SU-DHL-6 (cell line): Measurements from ENCODE around the gene RYR2.
"Not testable (repeated sequence)": the region's sequence is repeated elsewhere in the genome, so short reads cannot be mapped to it uniquely, and the experiment has no call there.

ENCODE experiments used
- H2AFZ ChIP-seq: fragments of 200-600 bp; sonication (generic); 2 replicates; pipeline ENCODE4 v1.6.1; 2014; ENCODE audit warnings: low read depth, mild to moderate bottlenecking, moderate library complexity, mixed read lengths, antibody characterized with exemption, low read length; ENCODE audit not compliant: severe bottlenecking
- H3F3A ChIP-seq: fragments of 200-600 bp; shearing (Covaris generic); 2 replicates; pipeline ENCODE4 v1.6.0; 2016; ENCODE audit warnings: antibody characterized with exemption, mild to moderate bottlenecking; ENCODE audit not compliant: insufficient read depth
- H3K27ac ChIP-seq: fragments of 200-600 bp; sonication (generic); 2 replicates; pipeline ENCODE4 v1.5.1; 2016; ENCODE audit warnings: low read depth, mild to moderate bottlenecking, low read length, moderate library complexity, mixed read lengths
- H3K27me3 ChIP-seq: fragments of 200-600 bp; sonication (generic), shearing (Covaris generic); 2 replicates; pipeline ENCODE4 v1.6.0; 2014; ENCODE audit warnings: mild to moderate bottlenecking, low read length
- H3K36me3 ChIP-seq: fragments of 200-600 bp; sonication (generic); 2 replicates; pipeline ENCODE4 v1.6.1; 2014; ENCODE audit warnings: mild to moderate bottlenecking, low read length, mixed read lengths
- H3K4me2 ChIP-seq: fragments of 300-600, 200-600 bp; shearing (Covaris generic), sonication (generic); 2 replicates; pipeline ENCODE4 v1.6.0; 2014; ENCODE audit warnings: low read length, low read depth, mild to moderate bottlenecking; ENCODE audit not compliant: poor library complexity, severe bottlenecking
- H3K4me3 ChIP-seq: fragments of 200-600 bp; sonication (generic); 2 replicates; pipeline ENCODE4 v1.5.1; 2014; ENCODE audit warnings: antibody characterized with exemption, low read length, mild to moderate bottlenecking, mixed read lengths; ENCODE audit not compliant: insufficient read depth, poor library complexity, severe bottlenecking
- H3K79me2 ChIP-seq: fragments of 200-600 bp; sonication (generic); 2 replicates; pipeline ENCODE4 v1.6.1; 2014; ENCODE audit warnings: mild to moderate bottlenecking, low read length, moderate library complexity; ENCODE audit not compliant: insufficient read depth
- H3K9ac ChIP-seq: fragments of 200-600 bp; sonication (generic); 2 replicates; pipeline ENCODE4 v1.7.0; 2014; ENCODE audit warnings: mild to moderate bottlenecking, low read length
- H3K9me2 ChIP-seq: fragments of 200-600 bp; sonication (generic); replicated peaks from 2 replicates; pipeline ENCODE4 v1.6.1; 2014; ENCODE audit warnings: low read length; ENCODE audit not compliant: insufficient read depth
- H3K9me3 ChIP-seq: fragments of 200-600 bp; sonication (generic); 2 replicates; pipeline ENCODE4 v1.6.1; 2014; ENCODE audit warnings: low read length, mixed read lengths; ENCODE audit not compliant: insufficient read depth
- H4K20me1 ChIP-seq: fragments of 200-600 bp; sonication (generic); 2 replicates; pipeline ENCODE4 v1.6.1; 2014; ENCODE audit warnings: low read depth, mild to moderate bottlenecking, antibody characterized with exemption, low read length, moderate library complexity, mixed read lengths
- EZH2phosphoT487 ChIP-seq: fragments of 200-600 bp; sonication (generic), shearing (Covaris generic); conservative IDR thresholded peaks from 2 replicates; pipeline ENCODE4 v1.6.1; 2018; ENCODE audit warnings: mild to moderate bottlenecking, antibody characterized with exemption, low read length, moderate library complexity, mixed read lengths
- TF ChIP-seq, protein P1 (sequence below): fragments of 200-600 bp; sonication (generic); IDR thresholded peaks from one replicate; pipeline ENCODE4 v1.5.1; 2017; ENCODE audit warnings: antibody characterized with exemption, mild to moderate bottlenecking, low read length, moderate library complexity; ENCODE audit not compliant: insufficient read depth, poor library complexity, severe bottlenecking

Gene RYR2

DNA sequence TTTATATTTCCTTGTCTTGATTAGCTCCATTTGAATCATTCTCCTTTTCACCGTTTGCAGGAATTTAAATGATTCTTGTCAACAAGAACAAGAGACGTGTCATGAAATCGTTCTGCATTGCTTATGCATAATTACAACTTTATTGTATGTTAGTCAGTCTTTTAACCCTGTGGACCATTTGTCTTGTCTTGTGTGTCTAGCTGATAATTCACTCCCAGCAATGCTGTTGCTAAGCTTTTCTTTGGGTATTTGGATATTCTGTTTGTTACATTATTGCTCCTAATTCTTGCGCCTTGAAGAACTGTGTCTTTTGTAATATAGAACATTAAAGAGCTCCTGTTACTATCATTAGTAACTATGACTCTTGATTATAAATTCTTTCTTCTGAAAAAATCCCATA, 311.9 kb downstream of the RYR2 start:
- H3K4me2 ChIP-seq, result no peak overlapping the region
- TF ChIP-seq, protein P1, sequence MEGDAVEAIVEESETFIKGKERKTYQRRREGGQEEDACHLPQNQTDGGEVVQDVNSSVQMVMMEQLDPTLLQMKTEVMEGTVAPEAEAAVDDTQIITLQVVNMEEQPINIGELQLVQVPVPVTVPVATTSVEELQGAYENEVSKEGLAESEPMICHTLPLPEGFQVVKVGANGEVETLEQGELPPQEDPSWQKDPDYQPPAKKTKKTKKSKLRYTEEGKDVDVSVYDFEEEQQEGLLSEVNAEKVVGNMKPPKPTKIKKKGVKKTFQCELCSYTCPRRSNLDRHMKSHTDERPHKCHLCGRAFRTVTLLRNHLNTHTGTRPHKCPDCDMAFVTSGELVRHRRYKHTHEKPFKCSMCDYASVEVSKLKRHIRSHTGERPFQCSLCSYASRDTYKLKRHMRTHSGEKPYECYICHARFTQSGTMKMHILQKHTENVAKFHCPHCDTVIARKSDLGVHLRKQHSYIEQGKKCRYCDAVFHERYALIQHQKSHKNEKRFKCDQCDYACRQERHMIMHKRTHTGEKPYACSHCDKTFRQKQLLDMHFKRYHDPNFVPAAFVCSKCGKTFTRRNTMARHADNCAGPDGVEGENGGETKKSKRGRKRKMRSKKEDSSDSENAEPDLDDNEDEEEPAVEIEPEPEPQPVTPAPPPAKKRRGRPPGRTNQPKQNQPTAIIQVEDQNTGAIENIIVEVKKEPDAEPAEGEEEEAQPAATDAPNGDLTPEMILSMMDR, result no peak
- no peak for TF ChIP-seq EZH2phosphoT487
- H3K9me3 ChIP-seq, result no peaks in the 10 kb centered on the region
- H4K20me1 ChIP-seq, result no peaks in the 10 kb centered on the region
- no peaks in the 10 kb centered on the region for H3K27me3 ChIP-seq
- H3K36me3 ChIP-seq, result no peaks in the 10 kb centered on the region
- H3K27ac ChIP-seq, result no peak overlapping the region
- no peak overlapping the region for H2AFZ ChIP-seq
- no peaks in the 10 kb centered on the region for H3F3A ChIP-seq
- H3K4me3 ChIP-seq, result no peak overlapping the region
- no peak overlapping the region for H3K9ac ChIP-seq
- no peaks in the 10 kb centered on the region for H3K79me2 ChIP-seq
- H3K9me2 ChIP-seq, result no peaks in the 10 kb centered on the region

- TF ChIP-seq EZH2phosphoT487, result no peak
- TF ChIP-seq, protein P1, result no peak
- no peak overlapping the region for H3K4me2 ChIP-seq
- no peaks in the 10 kb centered on the region for H3K27me3 ChIP-seq
- no peaks in the 10 kb centered on the region for H3K9me3 ChIP-seq
- H4K20me1 ChIP-seq, result no peaks in the 10 kb centered on the region
- H3K9ac ChIP-seq, result no peak overlapping the region
- no peaks in the 10 kb centered on the region for H3K36me3 ChIP-seq
- H3F3A ChIP-seq, result no peaks in the 10 kb centered on the region
- no peak overlapping the region for H2AFZ ChIP-seq
- H3K4me3 ChIP-seq, result no peak overlapping the region
- H3K79me2 ChIP-seq, result no peaks in the 10 kb centered on the region
- no peaks in the 10 kb centered on the region for H3K9me2 ChIP-seq
- H3K27ac ChIP-seq, result no peak overlapping the region
Measured at GRCh38 chr1:237355022-237355421, 313.0 kb downstream of the RYR2 start.

GRCh38 chr1:237358555-237358954, 316.6 kb downstream of the RYR2 start:
- Histone ChIP-seq H3K9ac (no peak overlapping the region), H3K79me2 (no peaks in the 10 kb centered on the region), H3K27me3 (no peaks in the 10 kb centered on the region), H3K9me3 (no peaks in the 10 kb centered on the region), H2AFZ (no peak overlapping the region), H3K4me3 (no peak overlapping the region), H3K27ac (no peak overlapping the region), H3F3A (no peaks in the 10 kb centered on the region), H3K4me2 (no peak overlapping the region), H4K20me1 (no peaks in the 10 kb centered on the region), H3K9me2 (no peaks in the 10 kb centered on the region), H3K36me3 (no peaks in the 10 kb centered on the region)
- TF ChIP-seq, protein P1, result no peak
- no peak for TF ChIP-seq EZH2phosphoT487

- Histone ChIP-seq H3K27ac (no peak overlapping the region), H3K9ac (no peak overlapping the region), H4K20me1 (no peaks in the 10 kb centered on the region), H3K4me3 (no peak overlapping the region), H3K36me3 (no peaks in the 10 kb centered on the region), H3K9me2 (no peaks in the 10 kb centered on the region), H3K27me3 (no peaks in the 10 kb centered on the region), H3F3A (no peaks in the 10 kb centered on the region), H2AFZ (no peak overlapping the region), H3K4me2 (no peak overlapping the region), H3K79me2 (no peaks in the 10 kb centered on the region), H3K9me3 (0 out of 2 replicates have a peak, but pooled peaks cover 3% of the 10 kb centered on the region)
- TF ChIP-seq EZH2phosphoT487, result no peak
- TF ChIP-seq, protein P1, result no peak
Measured at GRCh38 chr1:237367758-237368157, 325.8 kb downstream of the RYR2 start.

DNA sequence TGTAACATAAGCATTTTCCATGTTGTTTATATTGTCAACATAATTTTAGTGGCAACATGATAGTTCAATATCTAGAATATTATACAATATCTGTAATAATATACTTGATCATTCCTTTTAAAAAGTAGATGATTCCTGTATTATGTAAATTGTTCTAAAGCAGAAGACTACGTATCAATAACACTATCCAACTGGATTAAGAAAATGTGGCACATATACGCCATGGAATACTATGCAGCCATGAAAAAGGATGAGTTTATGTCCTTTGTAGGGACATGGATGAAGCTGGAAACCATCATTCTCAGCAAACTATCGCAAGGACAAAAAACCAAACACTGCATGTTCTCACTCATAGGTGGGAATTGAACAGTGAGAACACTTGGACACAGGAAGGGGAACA, 329.5 kb downstream of the RYR2 start:
- H3K9me2 ChIP-seq, H3K4me2 ChIP-seq, H2AFZ ChIP-seq, H3K9me3 ChIP-seq, H3K79me2 ChIP-seq, H3F3A ChIP-seq, H3K4me3 ChIP-seq, H3K9ac ChIP-seq, H3K27ac ChIP-seq, H4K20me1 ChIP-seq, H3K36me3 ChIP-seq, H3K27me3 ChIP-seq: not testable (repeated sequence)
